GM21529 (cell line): ENCODE measurements around the gene HS3ST3A1.
"Not testable (repeated sequence)": the region's sequence is repeated elsewhere in the genome, so short reads cannot be mapped to it uniquely, and the experiment has no call there.

Experiments
- ATAC-seq: cut with Tn5 transposase; IDR thresholded peaks from one replicate; pipeline ENCODE4 v1.9.1; 2021; ENCODE audit not compliant: unreplicated experiment

HS3ST3A1 gene

DNA sequence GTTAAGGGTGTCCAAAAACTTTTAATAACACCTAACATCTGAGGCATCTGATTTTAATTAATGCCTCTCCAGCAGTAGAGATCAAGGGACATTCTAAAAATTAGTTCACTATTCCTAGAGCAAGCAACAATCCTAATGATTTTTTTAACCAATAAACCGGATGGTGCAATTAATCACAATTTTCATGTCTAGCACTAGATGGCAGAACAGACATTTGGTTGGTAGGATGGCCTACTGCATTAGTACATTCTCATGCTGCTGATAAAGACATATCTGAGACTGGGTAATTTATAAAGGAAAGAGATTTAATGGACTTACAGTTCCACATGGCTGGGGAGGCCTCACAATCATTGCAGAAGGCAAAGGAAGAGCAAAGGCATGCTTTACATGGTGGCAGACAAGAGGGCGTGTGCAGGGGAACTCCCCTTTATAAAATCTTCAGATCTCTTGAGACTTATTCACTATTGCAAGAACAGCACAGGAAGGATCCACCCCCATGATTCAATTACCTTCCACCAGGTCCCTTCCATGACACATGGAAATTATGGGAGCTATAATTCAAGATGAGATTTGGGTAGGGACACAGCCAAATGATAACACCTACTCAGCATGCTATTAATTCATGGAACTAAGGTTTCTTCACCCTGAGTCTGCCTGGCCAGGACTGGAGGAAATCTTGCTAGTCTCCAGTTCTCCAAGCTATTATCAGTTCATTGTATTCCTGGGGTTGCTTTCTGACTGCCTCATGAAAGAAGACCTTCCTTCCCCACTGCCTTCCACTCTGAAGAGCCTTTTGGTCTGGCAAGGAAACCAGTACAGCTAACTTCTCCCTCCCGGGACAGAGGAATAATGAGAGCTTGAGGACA is 24.8 kb downstream of the HS3ST3A1 start:
- ATAC-seq = no peak

DNA sequence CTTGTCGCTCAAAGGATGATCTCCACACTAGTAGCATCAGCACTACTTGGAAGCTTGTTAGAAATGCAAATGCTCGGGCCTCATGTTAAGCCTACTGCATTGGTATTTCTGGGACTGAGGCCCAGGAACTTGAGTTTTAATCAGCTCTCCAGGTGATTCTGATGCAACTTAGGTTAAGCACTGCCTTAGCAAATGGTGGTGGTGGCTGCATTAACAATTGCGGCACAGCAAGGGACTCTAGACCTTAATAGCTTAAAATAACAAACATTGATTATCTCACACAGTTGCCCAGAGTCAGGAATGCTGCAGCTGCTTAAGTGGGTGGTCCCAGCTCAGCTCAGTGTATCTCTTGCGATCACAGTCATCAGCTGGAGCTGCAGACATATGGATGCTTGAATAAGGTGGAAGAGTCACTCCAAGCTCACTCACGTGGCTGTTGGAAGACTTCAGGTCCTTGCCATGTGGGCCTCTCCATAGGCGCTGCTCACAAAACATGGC is 25.8 kb downstream of the HS3ST3A1 start:
- ATAC-seq = no peak

DNA sequence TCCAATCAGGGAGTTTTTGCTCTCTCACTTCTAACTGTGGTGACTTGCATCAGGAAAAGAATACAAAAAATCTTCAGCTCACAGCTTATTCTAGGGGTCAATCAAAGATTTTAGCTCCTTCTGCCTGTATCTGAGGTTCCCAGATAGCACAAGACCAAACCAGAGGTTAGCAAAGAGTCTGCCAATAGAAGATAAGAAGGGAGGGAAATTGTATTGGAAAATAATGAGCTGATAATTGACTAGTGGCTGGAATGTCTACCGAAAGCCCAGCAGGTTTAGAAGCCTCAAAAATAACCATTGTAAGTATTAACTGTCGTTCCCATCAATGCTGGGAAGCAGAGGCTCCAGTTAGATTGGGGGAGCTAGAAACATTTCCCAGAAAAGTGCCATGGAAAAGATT is 26.3 kb downstream of the HS3ST3A1 start:
- no peak for ATAC-seq

DNA sequence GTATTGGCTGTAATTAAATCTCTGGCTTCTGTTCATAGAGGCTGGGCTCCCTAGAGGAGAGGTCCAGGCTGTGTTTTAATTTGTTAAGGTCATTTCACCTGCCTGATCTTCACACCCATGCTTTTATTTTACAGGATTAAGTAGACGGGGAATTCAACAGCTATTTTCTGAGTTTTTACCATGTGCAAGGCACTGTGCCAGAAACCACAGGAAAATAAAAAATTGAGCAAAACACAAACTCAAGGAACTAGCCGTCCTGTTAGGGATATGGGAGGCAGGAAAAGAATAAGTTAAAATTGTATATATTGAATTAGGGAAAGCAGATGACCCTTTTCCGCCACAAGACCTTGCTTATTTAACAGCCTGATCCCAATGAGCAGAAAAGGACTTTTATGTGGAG is 29.1 kb downstream of the HS3ST3A1 start:
- no peak for ATAC-seq

DNA sequence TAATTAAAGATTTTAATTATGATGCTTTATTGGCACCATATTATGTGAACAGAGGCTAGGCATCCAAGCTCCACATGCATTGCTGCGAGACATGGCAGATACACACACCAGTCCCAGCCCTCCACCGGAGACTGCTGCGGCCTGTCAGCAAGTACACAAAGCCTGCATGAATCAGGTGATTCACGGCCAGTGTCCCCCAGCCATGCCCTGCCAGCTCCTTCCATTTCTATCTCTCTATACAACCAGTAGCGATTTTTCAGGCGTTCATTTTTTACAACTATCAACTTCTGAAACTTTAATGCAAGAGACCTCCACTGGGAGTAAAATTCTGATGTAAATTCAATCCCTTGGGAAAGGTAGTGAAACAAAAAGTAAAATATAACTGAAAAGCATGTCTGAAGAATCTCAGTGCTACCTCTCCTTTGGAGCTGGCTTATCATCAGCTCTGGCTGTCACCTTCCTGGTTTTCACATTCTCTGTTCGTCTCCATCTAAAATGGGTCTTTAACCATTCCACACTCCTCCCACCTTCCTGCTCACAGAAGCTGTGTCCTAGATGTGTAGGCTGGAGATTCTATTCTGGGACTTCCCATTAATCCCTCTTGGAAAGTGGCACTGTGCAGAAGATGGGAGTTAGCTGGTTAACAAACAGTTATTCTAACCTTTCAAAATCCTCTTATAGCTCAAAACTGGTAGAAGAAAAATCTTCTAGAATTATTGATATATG is 32.2 kb downstream of the HS3ST3A1 start:
- no peak for ATAC-seq

DNA sequence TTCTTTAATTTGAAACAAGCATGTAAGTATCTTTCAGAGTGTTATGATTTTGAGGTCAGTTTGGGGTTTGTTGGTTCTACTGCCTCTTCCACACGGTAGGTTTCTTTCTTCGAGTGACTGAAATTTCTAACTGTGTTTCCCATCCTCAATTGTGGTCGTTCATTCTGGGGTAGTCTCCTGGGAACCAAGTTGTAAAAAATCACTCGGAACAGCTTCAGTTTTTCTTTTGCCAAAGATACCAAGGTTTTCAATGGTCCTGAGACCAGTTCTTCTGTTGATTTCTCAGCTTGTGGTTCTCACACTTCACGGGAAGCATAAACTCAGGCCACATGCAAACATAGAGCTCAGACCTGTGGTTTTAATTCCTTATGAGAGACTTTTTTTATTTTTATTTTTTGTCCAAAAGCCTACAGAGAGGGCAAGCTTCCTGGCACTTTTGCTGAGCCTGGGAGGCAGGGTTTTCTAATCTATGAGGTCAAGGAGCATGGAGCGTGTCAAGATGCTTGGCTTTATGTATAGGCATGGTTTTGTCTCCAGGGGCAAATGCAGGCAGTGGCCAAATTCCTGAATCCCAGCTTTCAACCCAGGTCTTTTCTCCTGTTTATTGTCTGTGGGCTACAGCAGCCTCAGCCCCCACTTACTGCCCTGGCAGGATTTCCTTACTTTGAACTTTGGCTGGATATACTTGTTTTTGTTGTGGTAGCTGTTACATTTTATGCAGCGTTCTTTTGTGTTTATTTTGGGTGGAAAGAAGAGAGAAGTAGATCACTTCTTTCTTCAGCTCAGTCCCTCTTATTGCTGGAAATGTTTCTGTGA is 32.9 kb downstream of the HS3ST3A1 start:
- ATAC-seq = no peak

DNA sequence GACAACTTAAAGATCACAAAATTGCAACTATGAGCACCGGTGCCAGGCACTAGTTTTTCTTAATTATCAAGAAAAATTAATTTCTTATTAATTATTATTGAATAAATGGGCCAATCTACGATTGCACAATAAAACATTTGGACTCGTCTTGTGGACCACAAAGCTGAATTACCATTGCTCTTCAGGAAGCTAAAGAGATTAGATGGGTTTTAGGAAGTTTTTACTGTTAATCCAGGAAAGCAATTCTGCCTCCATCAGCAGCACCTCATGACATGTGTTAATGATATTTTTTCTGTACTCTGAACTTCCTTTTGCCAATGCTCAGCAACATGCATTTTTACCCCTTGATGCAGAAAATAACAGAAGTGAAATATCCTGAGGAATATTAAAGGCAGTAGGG is 37.9 kb downstream of the HS3ST3A1 start:
- no peak for ATAC-seq

DNA sequence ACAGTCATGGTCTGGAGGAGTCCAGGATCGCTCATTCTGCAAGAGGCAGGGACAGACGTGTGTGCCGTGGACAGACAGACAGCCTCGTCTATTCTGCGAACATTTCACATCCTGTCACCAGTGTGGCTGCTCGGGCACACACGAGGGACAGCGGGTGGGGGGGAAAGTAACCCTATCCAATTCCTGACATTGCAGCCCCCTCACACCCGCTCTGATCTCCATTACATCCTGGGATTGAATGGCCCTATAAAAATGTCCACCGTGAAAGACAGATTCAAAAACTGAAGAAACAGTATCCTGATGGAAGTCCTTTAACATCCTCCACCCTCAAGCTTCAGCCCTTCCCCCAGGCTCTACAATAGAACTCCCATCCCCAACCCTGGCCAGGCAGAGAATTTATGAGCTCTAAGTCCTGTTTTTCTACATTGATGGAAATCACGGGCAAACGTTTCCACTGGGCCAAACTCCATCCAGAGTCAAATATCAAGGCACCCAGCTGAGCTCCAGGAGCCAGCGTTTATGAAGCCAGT is 39.4 kb downstream of the HS3ST3A1 start:
- no peak for ATAC-seq

DNA sequence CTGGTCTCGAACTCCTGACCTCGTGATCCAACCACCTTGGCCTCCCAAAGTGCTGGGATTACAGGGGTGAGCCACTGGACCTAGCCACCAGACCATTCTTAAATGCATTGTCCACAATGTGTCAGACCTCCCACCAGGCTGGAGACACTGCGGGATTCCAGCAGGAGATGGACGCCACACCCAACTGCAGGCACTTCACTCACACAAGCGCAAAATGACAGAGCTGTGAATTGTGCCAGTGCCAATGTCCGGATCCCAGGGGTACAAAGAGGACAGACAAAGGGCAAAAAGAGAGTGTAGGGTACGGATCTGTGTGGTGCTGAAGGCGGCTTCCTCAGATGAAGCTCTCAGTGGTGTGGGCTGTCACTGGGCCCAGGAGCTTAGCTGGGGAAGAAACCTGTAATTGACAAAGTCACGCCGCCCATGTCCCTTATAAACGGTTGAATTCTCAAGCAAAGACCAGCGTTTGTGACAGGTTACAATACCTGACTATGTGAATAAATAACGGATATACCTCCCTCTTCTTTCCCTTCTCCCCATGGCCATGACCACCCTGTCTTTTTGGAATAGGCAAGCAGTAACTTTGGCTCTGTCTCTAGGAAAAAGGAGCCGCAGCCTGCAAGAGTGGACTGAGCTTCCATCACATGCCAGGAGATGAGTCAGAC is 40.0 kb downstream of the HS3ST3A1 start:
- no peak for ATAC-seq

DNA sequence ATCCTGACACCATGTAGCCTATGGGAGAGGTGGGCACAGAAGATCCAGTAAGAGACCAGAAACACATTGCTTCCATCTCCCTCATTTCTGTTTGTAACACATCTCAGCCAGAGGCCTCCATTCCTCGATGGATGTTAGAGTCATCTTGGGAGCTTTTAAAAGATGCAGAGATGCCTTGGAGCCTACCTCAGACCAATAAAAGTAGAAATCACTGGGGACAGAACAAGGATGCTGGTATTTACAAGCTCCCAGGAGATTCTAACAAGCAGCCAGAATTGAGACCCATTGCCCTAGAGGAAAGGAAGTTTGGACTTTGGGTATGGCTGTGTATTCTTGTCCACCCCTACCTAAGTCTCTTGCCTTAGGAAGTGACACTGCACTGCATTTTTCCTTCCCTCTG is 40.8 kb downstream of the HS3ST3A1 start:
- no peak for ATAC-seq

DNA sequence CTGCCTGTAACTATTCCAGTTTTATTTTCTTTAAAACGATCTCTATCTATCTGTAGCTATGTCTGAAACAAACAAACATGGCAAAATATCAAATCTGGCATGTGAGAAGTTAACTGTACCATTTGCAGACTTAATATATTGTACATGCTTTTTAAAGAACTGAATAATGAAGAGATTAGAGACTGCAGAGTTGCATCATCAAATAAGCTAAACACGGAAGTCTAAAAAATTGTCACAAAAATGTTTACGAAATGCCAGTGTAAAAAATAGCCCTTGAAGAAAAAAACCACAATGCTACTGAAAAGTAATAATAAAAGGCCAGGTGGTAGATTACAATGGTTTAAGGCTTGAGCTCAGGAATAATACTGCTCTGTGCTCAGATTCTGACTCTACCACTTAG is 43.1 kb downstream of the HS3ST3A1 start:
- ATAC-seq = no peak

DNA sequence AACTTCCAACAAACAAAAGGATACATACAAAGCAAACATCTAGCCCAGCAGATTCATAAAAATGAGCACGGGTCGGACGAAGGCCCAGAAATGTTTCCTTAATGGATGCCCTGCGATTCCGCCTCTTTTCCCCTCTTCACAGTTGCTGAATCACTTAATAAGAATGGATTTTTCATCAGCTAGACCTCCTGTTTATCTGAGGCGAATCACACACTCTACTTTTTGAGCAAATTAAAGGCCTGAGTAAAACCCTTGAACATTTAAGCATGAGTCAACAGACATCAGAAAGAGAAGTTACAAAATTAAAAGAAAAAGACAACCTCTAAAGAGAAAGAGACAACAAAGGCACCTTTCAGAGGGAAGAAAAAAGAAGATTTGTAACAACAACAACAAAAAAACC is 44.7 kb downstream of the HS3ST3A1 start:
- ATAC-seq = no peak

DNA sequence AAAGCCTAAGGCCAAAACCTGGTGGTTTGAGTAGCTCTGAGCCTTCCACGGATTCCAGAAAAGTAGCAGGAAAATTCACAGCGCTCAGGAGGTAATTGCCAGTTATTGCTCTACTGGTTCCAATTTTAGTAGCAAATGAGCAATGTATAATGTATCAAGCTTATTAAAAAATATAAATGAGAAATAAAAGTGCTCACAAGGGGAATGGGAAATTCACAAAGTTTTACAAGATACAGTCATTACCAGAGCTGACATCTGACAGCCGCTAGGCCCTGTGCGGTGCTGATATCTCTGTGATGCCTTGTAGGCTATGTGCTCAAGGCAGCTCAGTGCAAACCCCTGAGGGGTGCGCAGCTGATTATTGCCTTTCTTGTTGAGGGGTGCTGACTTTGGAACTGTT is 47.5 kb downstream of the HS3ST3A1 start:
- no peak for ATAC-seq

DNA sequence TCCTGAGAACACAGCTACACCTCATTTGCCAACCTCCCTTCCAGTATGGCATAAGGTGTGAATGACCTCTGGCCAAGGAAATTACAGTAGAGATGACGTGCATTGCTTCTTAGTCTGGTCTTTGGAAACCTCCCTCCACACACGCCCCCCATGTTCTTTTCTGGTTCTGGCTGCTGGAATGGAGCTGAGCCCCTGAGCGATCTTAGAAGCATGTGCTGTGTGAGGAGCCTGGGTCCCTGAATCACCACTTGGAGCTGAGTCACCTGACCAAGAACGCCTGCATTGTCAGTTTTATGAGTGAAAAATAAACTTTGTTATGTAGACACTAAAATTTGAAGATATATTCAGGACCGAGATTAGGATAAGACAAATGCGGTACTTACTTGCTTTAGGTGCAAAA is 51.4 kb downstream of the HS3ST3A1 start:
- ATAC-seq = no peak

DNA sequence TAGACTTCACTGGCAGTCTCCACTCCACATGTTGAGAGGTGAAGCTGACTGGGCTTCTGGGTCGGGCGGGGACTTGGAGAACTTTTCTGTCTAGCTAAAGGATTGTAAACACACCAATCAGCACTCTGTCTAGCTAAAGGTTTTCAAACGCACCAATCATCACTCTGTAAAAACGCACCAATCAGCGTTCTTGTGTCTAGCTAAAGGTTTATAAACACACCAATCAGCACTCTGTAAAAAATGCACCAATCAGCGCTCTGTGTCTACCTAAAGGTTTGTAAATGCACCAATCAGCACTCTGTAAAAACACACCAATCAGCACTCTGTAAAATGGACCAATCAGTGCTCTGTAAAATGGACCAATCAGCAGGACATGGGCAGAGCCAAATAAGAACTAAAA is 53.2 kb downstream of the HS3ST3A1 start:
- not testable (repeated sequence) for ATAC-seq

DNA sequence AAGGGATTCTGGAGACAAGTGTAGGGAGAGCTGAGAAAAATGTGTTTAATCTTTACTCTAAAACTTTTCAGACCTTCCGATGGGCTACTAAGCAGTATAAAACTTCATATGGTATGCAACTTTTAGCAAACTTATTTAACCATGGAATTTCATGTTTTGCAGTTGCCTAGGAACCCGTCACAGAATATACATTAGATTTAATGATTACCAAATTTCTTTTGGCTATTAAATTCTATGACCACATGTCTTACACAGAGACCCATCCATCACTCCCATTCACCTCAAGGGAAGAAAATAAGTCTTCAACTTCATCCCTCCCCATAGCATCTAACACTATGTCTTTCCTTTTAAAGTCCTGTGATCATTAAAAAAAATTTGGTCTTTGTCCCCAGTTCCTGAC is 54.9 kb downstream of the HS3ST3A1 start:
- ATAC-seq = no peak

DNA sequence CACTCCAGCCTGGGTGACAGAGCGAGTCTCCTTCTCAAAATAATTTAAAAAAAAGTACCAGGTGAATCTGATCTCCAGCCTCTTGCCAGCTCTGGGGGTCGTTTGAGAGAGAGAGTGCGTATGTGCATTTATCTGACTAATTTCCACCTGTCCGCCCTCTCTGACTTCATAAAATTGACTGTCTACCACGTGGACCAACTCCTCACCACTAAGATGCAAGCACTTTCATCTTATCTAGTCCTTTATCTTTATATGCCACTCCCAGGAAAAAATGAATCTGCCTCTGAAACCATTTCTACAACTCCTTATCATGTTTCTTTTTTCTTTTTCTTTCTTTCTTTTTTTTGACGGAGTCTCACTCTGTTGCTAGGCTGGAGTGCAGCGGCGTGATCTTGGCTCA is 55.8 kb downstream of the HS3ST3A1 start:
- no peak for ATAC-seq

DNA sequence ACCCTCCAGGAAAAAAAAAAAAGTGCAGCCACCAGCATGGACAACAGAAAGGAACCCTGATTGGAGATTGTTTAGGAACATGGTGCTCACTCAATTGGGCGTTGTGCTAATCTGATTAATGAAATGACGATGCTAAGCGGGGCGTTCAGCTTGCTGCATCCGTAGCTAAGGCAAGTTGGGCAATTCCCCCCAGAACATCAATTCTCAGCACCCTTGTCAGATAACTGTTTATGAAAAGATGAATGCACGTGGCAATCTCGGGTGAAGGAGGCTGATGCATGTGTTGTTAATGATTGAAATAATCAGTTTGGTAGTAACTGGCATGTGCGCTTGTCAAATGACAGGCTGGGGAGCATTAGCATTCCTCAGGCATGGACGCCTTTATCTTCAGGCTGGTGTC is 57.0 kb downstream of the HS3ST3A1 start:
- no peak for ATAC-seq

DNA sequence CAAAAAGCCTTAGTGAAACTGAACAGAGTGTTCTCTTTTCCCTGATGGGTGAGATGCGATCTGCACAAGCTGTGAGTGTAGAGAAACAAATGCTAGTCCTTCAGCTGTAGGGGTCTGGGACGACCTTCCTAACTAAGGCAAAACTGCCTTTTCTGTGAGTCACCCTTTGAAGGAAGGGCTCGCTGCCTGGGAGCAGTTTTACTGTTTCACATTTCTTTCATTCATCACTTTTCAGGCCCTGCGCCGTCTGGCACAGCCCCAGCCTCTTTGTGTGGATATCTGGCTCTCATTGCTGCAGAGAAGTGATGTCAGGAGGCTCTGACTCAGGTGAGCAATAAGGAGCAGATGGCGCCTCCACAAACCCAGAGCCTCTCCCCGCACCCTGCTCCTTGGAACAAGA is 57.4 kb downstream of the HS3ST3A1 start:
- ATAC-seq = no peak

DNA sequence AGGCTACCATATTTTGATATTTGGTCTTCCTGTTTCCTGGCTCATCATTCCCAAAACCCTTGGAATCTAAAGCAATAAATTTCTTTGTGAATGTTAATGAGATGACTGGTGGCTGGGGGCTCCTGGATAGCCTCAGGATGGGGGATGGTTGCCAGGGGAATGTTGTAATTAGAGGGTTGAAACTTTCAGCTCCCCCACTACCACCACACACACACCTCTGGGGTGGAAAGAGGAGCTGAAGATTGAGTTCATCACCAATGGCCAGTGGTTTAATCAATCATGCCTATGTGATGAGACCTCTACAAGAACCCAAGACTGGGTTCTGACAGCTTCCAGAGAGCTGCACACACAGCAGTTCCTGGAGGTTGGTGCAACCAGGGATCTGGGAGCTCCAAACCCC is 59.1 kb downstream of the HS3ST3A1 start:
- ATAC-seq = no peak

DNA sequence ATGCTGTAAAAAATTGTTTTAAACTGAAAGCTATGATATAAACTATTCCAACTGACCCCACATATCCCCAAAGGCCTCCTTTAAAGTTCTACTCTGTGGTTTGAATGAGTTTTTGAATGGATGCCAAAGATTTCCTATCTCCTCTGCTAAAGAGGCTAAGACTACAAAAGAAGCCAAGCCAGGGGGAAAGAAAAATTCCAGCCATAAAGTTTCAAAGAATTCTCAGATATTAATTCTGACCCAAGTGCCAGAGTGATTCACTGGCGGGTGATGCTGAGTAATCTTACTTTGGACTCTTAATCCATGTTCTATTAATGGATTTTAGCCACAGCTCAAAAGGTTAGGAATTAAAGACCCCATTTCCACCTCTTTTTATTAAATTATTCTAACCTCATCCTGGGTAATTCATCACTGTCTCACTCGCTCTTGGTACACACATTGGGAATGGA is 60.7 kb downstream of the HS3ST3A1 start:
- ATAC-seq = no peak
